Measurements from ENCODE around the gene SHMT2. TPM values are rescaled to one million over a fixed set of nuclear protein-coding genes. Genes with fewer than 3 reads are reported as not detected.

Gene SHMT2
- total RNA-seq, 6 donors from 2014 or later, result 37.9 to 92.0 (median 52.0) TPM

GRCh38 chr12:57261428-57261865 lies 31.9 kb downstream of the SHMT2 start:
- H3K9me3 ChIP-seq, result no peaks in the 10 kb centered on the region
- peaks cover 16 to 75% (median 33%) of the 10 kb centered on the region in 4 donors for H3K36me3 ChIP-seq
- no peak for TF ChIP-seq POLR2A (IDR thresholded peaks at IDR 0.05)
- TF ChIP-seq CTCF (IDR thresholded peaks at IDR 0.05), result no peak
- no peak for TF ChIP-seq EP300 (IDR thresholded peaks at IDR 0.05)
- no peak for TF ChIP-seq POLR2AphosphoS5 (IDR thresholded peaks at IDR 0.05)
- no peaks in the 10 kb centered on the region for H3K27me3 ChIP-seq
- H3K4me3 ChIP-seq, result no peak overlapping the region
- 59 to 67% methylated on average over 2 of the region's 2 CpGs for WGBS, 2 donors
- ATAC-seq (ENCODE audit: low FRiP score in 2 of 2) (no peak), DNase-seq (no peak)
- H3K4me1 ChIP-seq, result peaks cover 0 to 6% (median 2%) of the 10 kb centered on the region in 4 donors
- H3K27ac ChIP-seq, result no peak overlapping the region

- ATAC-seq (ENCODE audit: low FRiP score in 2 of 2) (no peak), DNase-seq (no peak)
- Histone ChIP-seq H3K27ac (no peak overlapping the region), H3K4me3 (no peak overlapping the region), H3K27me3 (no peaks in the 10 kb centered on the region), H3K36me3 (peaks cover 21 to 75% (median 32%) of the 10 kb centered on the region in 4 donors), H3K9me3 (no peaks in the 10 kb centered on the region), H3K4me1 (peaks cover 0 to 6% (median 2%) of the 10 kb centered on the region in 4 donors)
- TF ChIP-seq POLR2AphosphoS5 (IDR thresholded peaks at IDR 0.05) (no peak), EP300 (IDR thresholded peaks at IDR 0.05) (no peak), CTCF (IDR thresholded peaks at IDR 0.05) (no peak), POLR2A (IDR thresholded peaks at IDR 0.05) (no peak)
- 93 to 94% methylated on average over 3 of the region's 3 CpGs for WGBS, 2 donors
Measured at GRCh38 chr12:57262126-57262822, 32.8 kb downstream of the SHMT2 start.

- H3K9me3 ChIP-seq, result no peaks in the 10 kb centered on the region
- DNase-seq (no peak), ATAC-seq (ENCODE audit: low FRiP score in 2 of 2) (no peak)
- H3K27ac ChIP-seq, result no peak overlapping the region
- H3K36me3 ChIP-seq, result peaks cover 14 to 75% (median 33%) of the 10 kb centered on the region in 4 donors
- H3K4me1 ChIP-seq, result peaks cover 0 to 6% (median 2%) of the 10 kb centered on the region in 4 donors
- TF ChIP-seq CTCF (IDR thresholded peaks at IDR 0.05) (no peak), POLR2A (IDR thresholded peaks at IDR 0.05) (no peak), POLR2AphosphoS5 (IDR thresholded peaks at IDR 0.05) (no peak), EP300 (IDR thresholded peaks at IDR 0.05) (no peak)
- no peaks in the 10 kb centered on the region for H3K27me3 ChIP-seq
- H3K4me3 ChIP-seq, result no peak overlapping the region
- WGBS, 2 donors, result 95 to 100% methylated on average over 2 of the region's 2 CpGs
Measured at GRCh38 chr12:57263096-57263495, 33.6 kb downstream of the SHMT2 start.

- TF ChIP-seq POLR2AphosphoS5 (IDR thresholded peaks at IDR 0.05) (no peak), CTCF (IDR thresholded peaks at IDR 0.05) (no peak), EP300 (IDR thresholded peaks at IDR 0.05) (no peak), POLR2A (IDR thresholded peaks at IDR 0.05) (no peak)
- Histone ChIP-seq H3K9me3 (no peaks in the 10 kb centered on the region), H3K27me3 (no peaks in the 10 kb centered on the region), H3K27ac (no peak overlapping the region), H3K4me1 (peaks cover 0 to 6% (median 2%) of the 10 kb centered on the region in 4 donors), H3K4me3 (no peak overlapping the region), H3K36me3 (peaks cover 13 to 73% (median 45%) of the 10 kb centered on the region in 4 donors)
- no peak for ATAC-seq (ENCODE audit: low FRiP score in 2 of 2)
- no peak for DNase-seq
Measured at GRCh38 chr12:57266681-57267080, 37.2 kb downstream of the SHMT2 start.

- ATAC-seq (ENCODE audit: low FRiP score in 2 of 2), result no peak
- H3K36me3 ChIP-seq, result peaks cover 10 to 76% (median 49%) of the 10 kb centered on the region in 4 donors
- WGBS, 2 donors, result 83 to 86% methylated on average over 7 of the region's 7 CpGs
Measured at GRCh38 chr12:57268264-57268663, 38.8 kb downstream of the SHMT2 start.

More at GRCh38 chr12:57268264-57268663, 38.8 kb downstream of the SHMT2 start:
- H3K4me3 ChIP-seq, result no peak overlapping the region
- no peak overlapping the region for H3K27ac ChIP-seq
- no peak for DNase-seq
- H3K27me3 ChIP-seq, result no peaks in the 10 kb centered on the region
- H3K9me3 ChIP-seq, result no peaks in the 10 kb centered on the region
- H3K4me1 ChIP-seq, result peaks cover 0 to 6% (median 2%) of the 10 kb centered on the region in 4 donors
- TF ChIP-seq EP300 (IDR thresholded peaks at IDR 0.05) (no peak), CTCF (IDR thresholded peaks at IDR 0.05) (no peak), POLR2A (IDR thresholded peaks at IDR 0.05) (no peak), POLR2AphosphoS5 (IDR thresholded peaks at IDR 0.05) (no peak)

Measured in upper lobe of left lung (tissue), 6 donors.